Natural killer cell (primary cell): ENCODE results near the gene NLGN3. TPM values are rescaled to one million over a fixed set of nuclear protein-coding genes. Genes with fewer than 3 reads are reported as not detected.

Experiments
- ATAC-seq, 3 donors: fragments of 150-1000 bp in 2 of 3; fragments of 200-7000 bp in 1 of 3; cut with Tn5 transposase; 1 replicate in 1 of 3; 2 replicates in 2 of 3; pipeline ENCODE4 v1.10.0; 2021; ENCODE audit warnings: mild to moderate bottlenecking in 2 of 3, moderate library complexity in 2 of 3
- DNase-seq, 2 donors: peaks; one replicate each; pipeline versions ENCODE4 v3.0.0 to v3.0.0-alpha.2; 2013 to 2021; ENCODE audit warnings: mixed read lengths in 1 of 2
- H3K27ac ChIP-seq: one replicate; pipeline ENCODE4 v1.5.1; 2013; ENCODE audit warnings: mild to moderate bottlenecking, low read length
- H3K27me3 ChIP-seq: one replicate; pipeline ENCODE4 v1.6.1; 2013; ENCODE audit warnings: low read length; ENCODE audit not compliant: control insufficient read depth, insufficient read depth
- H3K36me3 ChIP-seq: one replicate; pipeline ENCODE4 v1.6.1; 2013; ENCODE audit warnings: low read length; ENCODE audit not compliant: control insufficient read depth, insufficient read depth
- H3K4me1 ChIP-seq: one replicate; pipeline ENCODE4 v1.6.1; 2013; ENCODE audit warnings: low read length; ENCODE audit not compliant: control insufficient read depth, insufficient read depth
- H3K4me3 ChIP-seq: one replicate; pipeline ENCODE4 v1.5.1; 2013; ENCODE audit warnings: low read length
- H3K9me3 ChIP-seq: one replicate; pipeline ENCODE4 v1.6.1; 2013; ENCODE audit warnings: low read length; ENCODE audit not compliant: control insufficient read depth, insufficient read depth
- H3K27ac Mint-ChIP-seq, 2 donors: one replicate each; pipeline ENCODE4 v1.8.0; 2022; ENCODE audit warnings: mild to moderate bottlenecking in 2 of 2, mixed read lengths in 2 of 2, moderate library complexity in 1 of 2
- H3K27me3 Mint-ChIP-seq, 2 donors: one replicate each; pipeline ENCODE4 v1.8.0; 2022; ENCODE audit warnings: low read depth in 2 of 2, mixed read lengths in 2 of 2
- H3K36me3 Mint-ChIP-seq: one replicate; pipeline ENCODE4 v1.8.0; 2022; ENCODE audit warnings: mixed read lengths
- H3K4me1 Mint-ChIP-seq, 2 donors: one replicate each; pipeline ENCODE4 v1.8.0; 2022; ENCODE audit warnings: mixed read lengths in 2 of 2
- H3K4me3 Mint-ChIP-seq: one replicate; pipeline ENCODE4 v1.8.0; 2022; ENCODE audit warnings: mild to moderate bottlenecking, moderate library complexity, mixed read lengths
- H3K9me3 Mint-ChIP-seq, 2 donors: one replicate each; pipeline ENCODE4 v1.8.0; 2022; ENCODE audit warnings: mixed read lengths in 2 of 2
- CTCF ChIP-seq: fragments of 200-600 bp; IDR thresholded peaks from one replicate; pipeline ENCODE4 v1.8.0; 2022; ENCODE audit warnings: antibody characterized with exemption
- WGBS: methylation state at CpG from one replicate; pipeline ENCODE4 v1.1.7; 2013; ENCODE audit warnings: missing lambda C conversion rate; ENCODE audit not compliant: insufficient coverage; 5-methylcytosine and 5-hydroxymethylcytosine counted together
- intact Hi-C: fragments of 100-400 bp; cut with micrococcal nuclease; formaldehyde crosslinking; loops from one replicate; pipeline ENCODE4 v1.14.2; 2022
- total RNA-seq, 4 donors: library from RNA; stranded (reverse); fragments of 120-200 nt in 1 of 4; gene quantifications; one replicate each; pipeline versions ENCODE4 v1.2.3 to v1.2.4, GENCODE V29; 2013 to 2022

NLGN3 gene
- total RNA-seq, 3 donors from 2014 or later (not counting 1 experiment from before 2014, with no cell fraction given), result 4.0 to 4.3 (median 4.0) TPM

GRCh38 chrX:71210816-71211215 is 66.2 kb downstream of the NLGN3 start:
- Histone ChIP-seq H3K36me3 (no peaks in the 10 kb centered on the region), H3K4me3 (no peak overlapping the region), H3K4me1 (no peaks in the 10 kb centered on the region), H3K27me3 (no peaks in the 10 kb centered on the region), H3K27ac (no peak overlapping the region), H3K9me3 (no peaks in the 10 kb centered on the region)
- Mint-ChIP-seq H3K36me3 (no peaks in the 10 kb centered on the region), H3K4me1 (no peaks in the 10 kb centered on the region), H3K27ac (no peak overlapping the region), H3K27me3 (peaks cover 0 to 2% of the 10 kb centered on the region in 2 donors), H3K4me3 (no peak overlapping the region), H3K9me3 (no peaks in the 10 kb centered on the region)
- TF ChIP-seq CTCF, result no peak
- DNase-seq (no peak), ATAC-seq (no peak)
- intact Hi-C loops, result no loop called here
- WGBS, result 97% methylated on average over 3 of the region's 3 CpGs

GRCh38 chrX:71212536-71212935 is 67.9 kb downstream of the NLGN3 start:
- DNase-seq (no peak), ATAC-seq (no peak)
- Mint-ChIP-seq H3K9me3 (no peaks in the 10 kb centered on the region), H3K4me3 (no peak overlapping the region), H3K4me1 (no peaks in the 10 kb centered on the region), H3K36me3 (no peaks in the 10 kb centered on the region), H3K27ac (no peak overlapping the region), H3K27me3 (peaks cover 0 to 2% of the 10 kb centered on the region in 2 donors)
- no peaks in the 10 kb centered on the region for H3K9me3 ChIP-seq
- no peak overlapping the region for H3K27ac ChIP-seq
- H3K27me3 ChIP-seq, result no peaks in the 10 kb centered on the region
- no peak overlapping the region for H3K4me3 ChIP-seq
- H3K36me3 ChIP-seq, result no peaks in the 10 kb centered on the region
- WGBS, result 50% methylated on average over 5 of the region's 5 CpGs
- intact Hi-C loops, result no loop called here
- no peak for TF ChIP-seq CTCF
- no peaks in the 10 kb centered on the region for H3K4me1 ChIP-seq

GRCh38 chrX:71214152-71214551 is 69.5 kb downstream of the NLGN3 start:
- no peaks in the 10 kb centered on the region for H3K36me3 ChIP-seq
- TF ChIP-seq CTCF, result no peak
- intact Hi-C loops, result no loop called here
- no peaks in the 10 kb centered on the region for H3K4me1 ChIP-seq
- H3K9me3 ChIP-seq, result no peaks in the 10 kb centered on the region
- no peaks in the 10 kb centered on the region for H3K27me3 ChIP-seq
- WGBS, result 100% methylated on average over 1 of the region's 1 CpG
- no peak overlapping the region for H3K4me3 Mint-ChIP-seq
- peaks cover 0 to 2% of the 10 kb centered on the region in 2 donors for H3K27me3 Mint-ChIP-seq
- no peak overlapping the region for H3K27ac Mint-ChIP-seq
- no peak overlapping the region for H3K27ac ChIP-seq
- H3K36me3 Mint-ChIP-seq, result no peaks in the 10 kb centered on the region
- no peaks in the 10 kb centered on the region for H3K4me1 Mint-ChIP-seq
- no peak overlapping the region for H3K4me3 ChIP-seq
- ATAC-seq (no peak), DNase-seq (no peak)
- H3K9me3 Mint-ChIP-seq, result no peaks in the 10 kb centered on the region

- H3K27ac ChIP-seq, result no peak overlapping the region
- no peak overlapping the region for H3K4me3 Mint-ChIP-seq
- H3K36me3 Mint-ChIP-seq, result no peaks in the 10 kb centered on the region
- no peak overlapping the region for H3K27ac Mint-ChIP-seq
- no peak for ATAC-seq
- TF ChIP-seq CTCF, result no peak
- H3K4me1 Mint-ChIP-seq, result no peaks in the 10 kb centered on the region
- no peaks in the 10 kb centered on the region for H3K9me3 ChIP-seq
- H3K36me3 ChIP-seq, result no peaks in the 10 kb centered on the region
- no peaks in the 10 kb centered on the region for H3K4me1 ChIP-seq
- H3K4me3 ChIP-seq, result no peak overlapping the region
- DNase-seq, result no peak
- peaks cover 0 to 2% of the 10 kb centered on the region in 2 donors for H3K27me3 Mint-ChIP-seq
- H3K27me3 ChIP-seq, result no peaks in the 10 kb centered on the region
- H3K9me3 Mint-ChIP-seq, result no peaks in the 10 kb centered on the region
- WGBS, result 91% methylated on average over 5 of the region's 5 CpGs
- intact Hi-C loops, result no loop called here
Measured at GRCh38 chrX:71214604-71215337, 70.1 kb downstream of the NLGN3 start.
